Mesangial cell (primary cell): ENCODE results near the gene TREX2. TPM values are rescaled to one million over a fixed set of nuclear protein-coding genes. Genes with fewer than 3 reads are reported as not detected.

Experiments
- total RNA-seq: library from RNA; depleted of rRNA; stranded (reverse); fragments of >200 nt; gene quantifications from 2 replicates; pipeline ENCODE4 v1.2.3, GENCODE V29; 2015

TREX2 gene
- total RNA-seq, result 0.13 and 0.98 TPM in 2 replicates

GRCh38 chrX:153445856-153446635, at the start of gene TREX2:
Gene TREX2 (minus strand): TSS chrX:153446056. CDS start chrX:153445430, 626 bp downstream.

GRCh38 chrX:153494541-153495361, 48.9 kb upstream of the TREX2 start, which contains the start of gene BGN:
Gene BGN (plus strand): TSS chrX:153494980. CDS start chrX:153504632, 9,652 bp downstream.

GRCh38 chrX:153470411-153471363, 24.8 kb upstream of the TREX2 start, which contains the start of gene HAUS7:
Gene HAUS7 (minus strand): TSS chrX:153470576. CDS start chrX:153470557, 19 bp downstream.

GRCh38 chrX:153411255-153411987, 34.4 kb downstream of the TREX2 start, which contains the start of gene ZFP92:
Gene ZFP92 (plus strand): TSS chrX:153411472. CDS start chrX:153418323, 6,851 bp downstream.

GRCh38 chrX:153401133-153401764, 44.6 kb downstream of the TREX2 start, which contains the start of gene PNMA6E:
Gene PNMA6E (minus strand): TSS chrX:153401350. CDS start chrX:153398849, 2,501 bp downstream.

Other genes with a start within 250 kb of the TREX2 start
- not detected in 2 replicates for gene PNMA6F, start 124.3 kb downstream of the TREX2 start, total RNA-seq
- 5.9 and 10.1 TPM in 2 replicates for gene ZNF275, start 111.9 kb downstream of the TREX2 start, total RNA-seq
- gene PNMA6E, start 44.7 kb downstream of the TREX2 start, total RNA-seq, result not detected in 2 replicates
- 0.49 and 0.89 TPM in 2 replicates for gene ZFP92, start 34.6 kb downstream of the TREX2 start, total RNA-seq
- gene HAUS7, start 24.5 kb upstream of the TREX2 start, total RNA-seq, result 17.1 and 48.6 TPM in 2 replicates
- gene BGN, start 48.9 kb upstream of the TREX2 start, total RNA-seq, result 17.4 and 86.5 TPM in 2 replicates
- gene ATP2B3, start 71.6 kb upstream of the TREX2 start, total RNA-seq, result under 0.01 TPM in 1 of 2 replicates, not detected in the other
- 33.3 and 50.8 TPM in 2 replicates for gene CCNQ, start 153.1 kb upstream of the TREX2 start, total RNA-seq
- gene DUSP9, start 201.1 kb upstream of the TREX2 start, total RNA-seq, result 0.13 and 1.3 TPM in 2 replicates
- gene PNCK, start 227.8 kb upstream of the TREX2 start, total RNA-seq, result 1.1 TPM in 1 of 2 replicates, not detected in the other
- 18.7 and 53.7 TPM in 2 replicates for gene SLC6A8, start 241.9 kb upstream of the TREX2 start, total RNA-seq